Esophagus muscularis mucosa (tissue), 3 donors: Measurements from ENCODE around the gene WWOX.

Experiments used
- POLR2AphosphoS5 ChIP-seq, 2 donors: sonication (generic); formaldehyde crosslinking; IDR thresholded peaks; one replicate each; pipeline ENCODE4 v1.6.1; 2017; ENCODE audit warnings: antibody characterized with exemption in 2 of 2
- TF ChIP-seq, protein P1 (sequence below), 3 experiments: fragments of 200-600 bp in 2 of 3; fragments of 450-650 bp in 1 of 3; sonication (generic) in 2 of 3; IDR thresholded peaks; one replicate each; pipeline ENCODE4 v1.5.1; 2017 to 2019; ENCODE audit warnings: antibody characterized with exemption in 3 of 3, mild to moderate bottlenecking in 2 of 3, moderate library complexity in 1 of 3

DNA sequence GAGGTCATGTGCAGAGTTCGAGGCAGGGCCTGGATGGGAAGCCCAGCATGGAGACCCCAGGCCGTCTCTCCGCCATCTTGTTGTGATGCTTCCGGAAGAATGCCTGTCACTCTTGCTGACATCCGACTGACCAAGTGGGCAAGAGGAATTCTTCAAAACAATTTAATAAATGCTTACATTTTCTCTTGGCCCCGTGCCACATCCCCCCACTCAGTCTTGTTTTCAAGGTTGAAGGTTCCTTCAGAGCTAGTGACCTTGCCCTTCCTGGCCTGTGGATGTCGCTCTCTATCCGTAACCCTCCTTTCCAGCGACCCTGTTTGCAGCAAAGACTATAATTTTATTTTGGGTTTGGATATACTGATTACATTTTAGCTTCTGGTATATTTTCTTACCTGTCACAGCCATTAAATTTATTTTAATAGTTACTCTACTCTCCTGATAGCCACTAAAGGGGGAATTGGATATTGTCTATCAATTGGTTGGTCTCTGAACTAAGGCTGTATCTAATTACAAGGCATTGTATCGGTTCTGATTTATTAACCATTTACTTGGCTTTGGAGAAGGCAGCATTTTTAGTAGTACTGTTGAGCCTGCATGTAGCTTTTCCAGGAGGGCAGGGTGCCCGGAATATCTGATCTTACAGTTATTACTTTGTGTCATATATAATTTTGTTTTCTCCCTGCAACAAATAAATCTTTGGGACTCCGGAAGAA lies 264.5 kb downstream of the WWOX start:
- no peak for TF ChIP-seq POLR2AphosphoS5 (IDR thresholded peaks at IDR 0.05)
- TF ChIP-seq, protein P1, sequence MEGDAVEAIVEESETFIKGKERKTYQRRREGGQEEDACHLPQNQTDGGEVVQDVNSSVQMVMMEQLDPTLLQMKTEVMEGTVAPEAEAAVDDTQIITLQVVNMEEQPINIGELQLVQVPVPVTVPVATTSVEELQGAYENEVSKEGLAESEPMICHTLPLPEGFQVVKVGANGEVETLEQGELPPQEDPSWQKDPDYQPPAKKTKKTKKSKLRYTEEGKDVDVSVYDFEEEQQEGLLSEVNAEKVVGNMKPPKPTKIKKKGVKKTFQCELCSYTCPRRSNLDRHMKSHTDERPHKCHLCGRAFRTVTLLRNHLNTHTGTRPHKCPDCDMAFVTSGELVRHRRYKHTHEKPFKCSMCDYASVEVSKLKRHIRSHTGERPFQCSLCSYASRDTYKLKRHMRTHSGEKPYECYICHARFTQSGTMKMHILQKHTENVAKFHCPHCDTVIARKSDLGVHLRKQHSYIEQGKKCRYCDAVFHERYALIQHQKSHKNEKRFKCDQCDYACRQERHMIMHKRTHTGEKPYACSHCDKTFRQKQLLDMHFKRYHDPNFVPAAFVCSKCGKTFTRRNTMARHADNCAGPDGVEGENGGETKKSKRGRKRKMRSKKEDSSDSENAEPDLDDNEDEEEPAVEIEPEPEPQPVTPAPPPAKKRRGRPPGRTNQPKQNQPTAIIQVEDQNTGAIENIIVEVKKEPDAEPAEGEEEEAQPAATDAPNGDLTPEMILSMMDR (IDR thresholded peaks at IDR 0.05): no peak
